Kidney (tissue), 14 donors: Measurements from ENCODE around the gene FLT1. TPM values are rescaled to one million over a fixed set of nuclear protein-coding genes. Genes with fewer than 3 reads are reported as not detected.
A peak's percentile ranks its signal among the peaks of the same experiment; 100 is the strongest.

Experiments used
- DNase-seq, 5 donors: peaks; one replicate each; pipeline ENCODE4 v3.0.0-alpha.2; 2013 to 2020
- FAIRE-seq: peaks from 2 replicates; lab custom pipeline; 2012; peaks lifted over from hg19 to GRCh38; lab: Jason Lieb, UNC
- H3K27ac ChIP-seq, 2 donors: one replicate each; pipeline ENCODE4 v1.7.0; 2013; ENCODE audit warnings: low read depth in 2 of 2, low read length in 2 of 2, inconsistent platforms in 1 of 2
- H3K27me3 ChIP-seq: one replicate; pipeline ENCODE4 v1.7.1; 2013; ENCODE audit warnings: low read length, inconsistent platforms; ENCODE audit not compliant: control insufficient read depth, insufficient read depth
- H3K36me3 ChIP-seq, 3 donors: one replicate each; pipeline versions ENCODE4 v1.7.0 to v1.7.1; 2013; ENCODE audit warnings: low read length in 3 of 3, control low read depth in 1 of 3, inconsistent platforms in 1 of 3; ENCODE audit not compliant: insufficient read depth in 3 of 3, control insufficient read depth in 2 of 3
- H3K4me1 ChIP-seq, 3 donors: one replicate each; pipeline versions ENCODE4 v1.7.0 to v1.7.1; 2013; ENCODE audit warnings: low read length in 3 of 3, inconsistent platforms in 1 of 3, low read depth in 1 of 3; ENCODE audit not compliant: control insufficient read depth in 2 of 3, insufficient read depth in 2 of 3
- H3K4me3 ChIP-seq, 3 donors: one replicate each; pipeline versions ENCODE4 v1.7.0 to v1.8.1; 2013; ENCODE audit warnings: low read length in 3 of 3, control low read depth in 1 of 3, inconsistent platforms in 1 of 3
- H3K9ac ChIP-seq, 3 donors: one replicate each; pipeline versions ENCODE4 v1.7.0 to v1.7.1; 2013; ENCODE audit warnings: low read length in 3 of 3, control low read depth in 1 of 3, inconsistent platforms in 1 of 3
- H3K9me3 ChIP-seq, 3 donors: one replicate each; pipeline versions ENCODE4 v1.7.0 to v1.7.1; 2013; ENCODE audit warnings: low read length in 3 of 3, control low read depth in 1 of 3, inconsistent platforms in 1 of 3; ENCODE audit not compliant: control insufficient read depth in 2 of 3, insufficient read depth in 1 of 3
- intact Hi-C: fragments of 100-400 bp; cut with DNase I; formaldehyde crosslinking; loops from one replicate; pipeline ENCODE4 v1.11.1; 2022
- polyA plus RNA-seq: library from polyadenylated mRNA; stranded (reverse); fragments of 350-450 nt; fragmentation: Illumina TruSeq; extraction: RNeasy Lipid Tissue Mini Kit (QIAGEN cat#74804); gene quantifications from one replicate; pipeline ENCODE4 v1.2.3, GENCODE V29; 2014; ENCODE audit warnings: low read depth, low replicate concordance; ENCODE audit not compliant: insufficient read depth
- total RNA-seq: library from RNA; stranded (reverse); fragmentation: NEBNext Ultra II Directional; extraction: Animal tissue kit (Norgen Biotek cat#: 25700); gene quantifications from one replicate; pipeline ENCODE4 v1.2.1, GENCODE V29; 2021
- TF ChIP-seq, protein P1 (sequence below): IDR thresholded peaks from 3 replicates; pipeline ENCODE4 v1.5.1; 2012; ENCODE audit warnings: mild to moderate bottlenecking, moderate library complexity, borderline replicate concordance; ENCODE audit not compliant: insufficient read depth; ENCODE audit errors: extremely low read depth
- donor health status: control.
- donor health status: control.
- donor health status: control.
- donor health status: control.
- donor health status: control.
- donor health status: DM: yes; HTN: yes; CAD: no.
- donor health status: Normal renal cell carcinoma (clear cell type).

Gene FLT1
- total and polyA plus RNA-seq, 2 donors from 2014 or later: 17.2 to 45.7 TPM

DNA sequence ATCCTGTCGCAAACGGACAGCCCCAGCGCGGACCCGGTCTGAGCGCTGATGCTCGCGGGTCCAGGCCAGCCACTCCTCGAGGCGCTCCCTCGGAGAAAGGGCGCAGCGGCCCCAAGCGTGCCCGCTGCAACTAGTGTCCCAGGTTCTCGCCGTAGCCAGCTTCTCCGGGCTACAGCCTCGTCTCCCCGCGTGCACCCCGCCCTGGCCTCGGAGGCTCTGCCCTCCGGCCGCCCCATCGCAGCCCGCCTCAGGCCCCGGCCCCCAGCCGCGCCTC is 487 bp downstream of the FLT1 start:
- Histone ChIP-seq H3K27me3 (peaks cover 52% of the 10 kb centered on the region), H3K4me1 (peaks cover 0 to 5% (median 0%) of the 10 kb centered on the region in 3 donors), H3K4me3 (peak overlapping the region in 2 of 3 donors; percentile 26 to 53)

GRCh38 chr13:28493740-28494503 is 1.0 kb downstream of the FLT1 start:
- peak overlapping the region; percentile 74 to 83 for H3K27ac ChIP-seq
- intact Hi-C loops: no loop called here
- peak overlapping the region in 2 of 3 donors; percentile 29 to 53 for H3K4me3 ChIP-seq

More for the DNA sequence above, 487 bp downstream of the FLT1 start:
- intact Hi-C loops: no loop called here
- Histone ChIP-seq H3K36me3 (no peaks in the 10 kb centered on the region), H3K9ac (peak overlapping the region in 1 of 3 donors; percentile 34), H3K9me3 (no peaks in the 10 kb centered on the region), H3K27ac (peak overlapping the region; percentile 74 to 83)
- DNase-seq (peak in 3 of 5 donors; percentile 16 to 43 (median 37)), FAIRE-seq (no peak)
- TF ChIP-seq, protein P1, sequence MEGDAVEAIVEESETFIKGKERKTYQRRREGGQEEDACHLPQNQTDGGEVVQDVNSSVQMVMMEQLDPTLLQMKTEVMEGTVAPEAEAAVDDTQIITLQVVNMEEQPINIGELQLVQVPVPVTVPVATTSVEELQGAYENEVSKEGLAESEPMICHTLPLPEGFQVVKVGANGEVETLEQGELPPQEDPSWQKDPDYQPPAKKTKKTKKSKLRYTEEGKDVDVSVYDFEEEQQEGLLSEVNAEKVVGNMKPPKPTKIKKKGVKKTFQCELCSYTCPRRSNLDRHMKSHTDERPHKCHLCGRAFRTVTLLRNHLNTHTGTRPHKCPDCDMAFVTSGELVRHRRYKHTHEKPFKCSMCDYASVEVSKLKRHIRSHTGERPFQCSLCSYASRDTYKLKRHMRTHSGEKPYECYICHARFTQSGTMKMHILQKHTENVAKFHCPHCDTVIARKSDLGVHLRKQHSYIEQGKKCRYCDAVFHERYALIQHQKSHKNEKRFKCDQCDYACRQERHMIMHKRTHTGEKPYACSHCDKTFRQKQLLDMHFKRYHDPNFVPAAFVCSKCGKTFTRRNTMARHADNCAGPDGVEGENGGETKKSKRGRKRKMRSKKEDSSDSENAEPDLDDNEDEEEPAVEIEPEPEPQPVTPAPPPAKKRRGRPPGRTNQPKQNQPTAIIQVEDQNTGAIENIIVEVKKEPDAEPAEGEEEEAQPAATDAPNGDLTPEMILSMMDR: no peak

GRCh38 chr13:28492569-28493367 is 2.2 kb downstream of the FLT1 start:
- intact Hi-C loops: no loop called here
- no peak overlapping the region for H3K27ac ChIP-seq
- H3K9ac ChIP-seq: no peak overlapping the region
- DNase-seq (peak in 3 of 5 donors; percentile 26 to 39 (median 33)), FAIRE-seq (no peak)
- no peaks in the 10 kb centered on the region for H3K36me3 ChIP-seq
- H3K4me3 ChIP-seq: peak overlapping the region; percentile 17 to 42 (median 33)
- H3K27me3 ChIP-seq: peaks cover 52% of the 10 kb centered on the region
- TF ChIP-seq, protein P1: no peak
- H3K4me1 ChIP-seq: peaks cover 0 to 5% (median 0%) of the 10 kb centered on the region in 3 donors
- no peaks in the 10 kb centered on the region for H3K9me3 ChIP-seq

More at GRCh38 chr13:28493740-28494503, 1.0 kb downstream of the FLT1 start:
- no peak for FAIRE-seq
- Histone ChIP-seq H3K4me1 (peaks cover 0 to 5% (median 0%) of the 10 kb centered on the region in 3 donors), H3K9me3 (no peaks in the 10 kb centered on the region), H3K9ac (peak overlapping the region in 1 of 3 donors; percentile 69), H3K36me3 (no peaks in the 10 kb centered on the region), H3K27me3 (peaks cover 52% of the 10 kb centered on the region)
- TF ChIP-seq, protein P1: no peak
- DNase-seq: peak in 3 of 5 donors; percentile 26 to 73 (median 27)
